Glutamatergic neuron (in vitro differentiated cells): ENCODE results near the gene PRXL2B. TPM values are rescaled to one million over a fixed set of nuclear protein-coding genes. Genes with fewer than 3 reads are reported as not detected.

Experiments
- DNase-seq: peaks from one replicate; pipeline ENCODE4 v3.0.0; 2022
- H3K27ac Mint-ChIP-seq: one replicate; pipeline ENCODE4 v1.8.0; 2020; ENCODE audit warnings: mild to moderate bottlenecking, mixed read lengths, inconsistent platforms; ENCODE audit not compliant: unreplicated experiment
- H3K27me3 Mint-ChIP-seq: one replicate; pipeline ENCODE4 v1.8.0; 2020; ENCODE audit warnings: mild to moderate bottlenecking, moderate library complexity, mixed read lengths, inconsistent platforms; ENCODE audit not compliant: unreplicated experiment
- H3K36me3 Mint-ChIP-seq: one replicate; pipeline ENCODE4 v1.8.0; 2020; ENCODE audit warnings: mild to moderate bottlenecking, mixed read lengths, inconsistent platforms; ENCODE audit not compliant: unreplicated experiment
- H3K4me1 Mint-ChIP-seq: one replicate; pipeline ENCODE4 v1.8.0; 2020; ENCODE audit warnings: mild to moderate bottlenecking, low read depth, mixed read lengths, inconsistent platforms; ENCODE audit not compliant: unreplicated experiment
- H3K4me3 Mint-ChIP-seq: one replicate; pipeline ENCODE4 v1.8.0; 2020; ENCODE audit warnings: mild to moderate bottlenecking, mixed read lengths, inconsistent platforms; ENCODE audit not compliant: unreplicated experiment
- H3K9me3 Mint-ChIP-seq: one replicate; pipeline ENCODE4 v1.8.0; 2020; ENCODE audit warnings: mild to moderate bottlenecking, moderate library complexity, mixed read lengths, inconsistent platforms; ENCODE audit not compliant: unreplicated experiment
- CTCF ChIP-seq: fragments of 200-600 bp; sonication (generic); IDR thresholded peaks from one replicate; pipeline ENCODE4 v1.5.0; 2021; ENCODE audit not compliant: partially characterized antibody, unreplicated experiment
- total RNA-seq: library from RNA; stranded (reverse); fragmentation: NEBNext Ultra II Directional; extraction: Animal tissue kit (Norgen Biotek cat#: 25700); gene quantifications from one replicate; pipeline ENCODE4 v1.2.1, GENCODE V29; 2021; ENCODE audit not compliant: unreplicated experiment

PRXL2B gene
- total RNA-seq, 1 donor from 2014 or later: 46.1 TPM

GRCh38 chr1:2598329-2598931 lies 11.9 kb downstream of the PRXL2B start:
- H3K36me3 Mint-ChIP-seq: peaks cover 6% of the 10 kb centered on the region
- H3K27ac Mint-ChIP-seq: no peak overlapping the region
- H3K4me3 Mint-ChIP-seq: no peak overlapping the region
- H3K27me3 Mint-ChIP-seq: no peaks in the 10 kb centered on the region
- no peak for TF ChIP-seq CTCF
- DNase-seq: no peak
- H3K4me1 Mint-ChIP-seq: no peaks in the 10 kb centered on the region
- H3K9me3 Mint-ChIP-seq: peaks cover 2% of the 10 kb centered on the region

GRCh38 chr1:2601721-2602303 lies 15.2 kb downstream of the PRXL2B start:
- no peak for TF ChIP-seq CTCF
- H3K4me1 Mint-ChIP-seq: no peaks in the 10 kb centered on the region
- H3K27me3 Mint-ChIP-seq: no peaks in the 10 kb centered on the region
- no peak overlapping the region for H3K4me3 Mint-ChIP-seq
- peaks cover 6% of the 10 kb centered on the region for H3K36me3 Mint-ChIP-seq
- DNase-seq: no peak
- peaks cover 2% of the 10 kb centered on the region for H3K9me3 Mint-ChIP-seq
- no peak overlapping the region for H3K27ac Mint-ChIP-seq

GRCh38 chr1:2602311-2602835 lies 15.8 kb downstream of the PRXL2B start:
- Mint-ChIP-seq H3K4me3 (no peak overlapping the region), H3K9me3 (peaks cover 2% of the 10 kb centered on the region), H3K4me1 (no peaks in the 10 kb centered on the region), H3K36me3 (peaks cover 6% of the 10 kb centered on the region), H3K27ac (no peak overlapping the region), H3K27me3 (no peaks in the 10 kb centered on the region)
- no peak for TF ChIP-seq CTCF
- no peak for DNase-seq

- no peaks in the 10 kb centered on the region for H3K27me3 Mint-ChIP-seq
- DNase-seq: no peak
- H3K4me1 Mint-ChIP-seq: no peaks in the 10 kb centered on the region
- no peak overlapping the region for H3K27ac Mint-ChIP-seq
- TF ChIP-seq CTCF: no peak
- no peak overlapping the region for H3K4me3 Mint-ChIP-seq
- peaks cover 2% of the 10 kb centered on the region for H3K9me3 Mint-ChIP-seq
- peaks cover 6% of the 10 kb centered on the region for H3K36me3 Mint-ChIP-seq
Observed at GRCh38 chr1:2602866-2603520, 16.4 kb downstream of the PRXL2B start.
